ENCODE results near the gene CAB39L.

DNA sequence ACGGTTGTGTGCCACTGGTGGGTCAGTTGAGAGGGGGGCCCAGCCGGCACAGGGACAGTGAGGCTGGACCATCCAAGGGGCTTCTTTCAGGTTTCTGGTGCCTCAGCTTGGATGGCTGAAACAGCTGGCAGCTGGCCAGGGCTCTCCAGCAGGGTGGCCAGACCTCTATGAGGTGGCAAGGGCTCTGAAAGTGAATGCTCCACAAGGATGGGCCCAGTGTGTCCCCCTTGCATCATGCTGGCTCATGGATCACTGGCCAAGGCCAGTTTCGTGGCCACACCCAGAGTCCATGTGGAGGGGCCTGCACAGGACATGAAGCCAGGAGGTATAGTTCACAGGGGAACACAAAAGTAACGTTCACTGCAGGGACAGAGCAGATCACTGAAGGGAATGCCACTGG, 146.5 kb downstream of the CAB39L start:
- TF ChIP-seq, protein P1, sequence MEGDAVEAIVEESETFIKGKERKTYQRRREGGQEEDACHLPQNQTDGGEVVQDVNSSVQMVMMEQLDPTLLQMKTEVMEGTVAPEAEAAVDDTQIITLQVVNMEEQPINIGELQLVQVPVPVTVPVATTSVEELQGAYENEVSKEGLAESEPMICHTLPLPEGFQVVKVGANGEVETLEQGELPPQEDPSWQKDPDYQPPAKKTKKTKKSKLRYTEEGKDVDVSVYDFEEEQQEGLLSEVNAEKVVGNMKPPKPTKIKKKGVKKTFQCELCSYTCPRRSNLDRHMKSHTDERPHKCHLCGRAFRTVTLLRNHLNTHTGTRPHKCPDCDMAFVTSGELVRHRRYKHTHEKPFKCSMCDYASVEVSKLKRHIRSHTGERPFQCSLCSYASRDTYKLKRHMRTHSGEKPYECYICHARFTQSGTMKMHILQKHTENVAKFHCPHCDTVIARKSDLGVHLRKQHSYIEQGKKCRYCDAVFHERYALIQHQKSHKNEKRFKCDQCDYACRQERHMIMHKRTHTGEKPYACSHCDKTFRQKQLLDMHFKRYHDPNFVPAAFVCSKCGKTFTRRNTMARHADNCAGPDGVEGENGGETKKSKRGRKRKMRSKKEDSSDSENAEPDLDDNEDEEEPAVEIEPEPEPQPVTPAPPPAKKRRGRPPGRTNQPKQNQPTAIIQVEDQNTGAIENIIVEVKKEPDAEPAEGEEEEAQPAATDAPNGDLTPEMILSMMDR (IDR thresholded peaks at IDR 0.05 in 8 of 11, conservative IDR thresholded peaks at IDR 0.05 in 3 of 11), result no peak
- TF ChIP-seq POLR2A (IDR thresholded peaks at IDR 0.05) (no peak), POLR2AphosphoS5 (IDR thresholded peaks at IDR 0.05) (no peak)
